ENCODE measurements around the gene SARM1. TPM values are rescaled to one million over a fixed set of nuclear protein-coding genes. Genes with fewer than 3 reads are reported as not detected.

Gene SARM1
- total RNA-seq, 2 donors from 2014 or later = 6.2 to 7.7 TPM

- Histone ChIP-seq H3K9me3 (no peaks in the 10 kb centered on the region), H3K27ac (no peak overlapping the region), H3K36me3 (peaks cover 12% of the 10 kb centered on the region), H3K4me1 (peaks cover 0 to 12% of the 10 kb centered on the region in 2 donors), H3K4me3 (no peak overlapping the region), H3K27me3 (no peaks in the 10 kb centered on the region)
- no peak for DNase-seq (ENCODE audit: low spot score)
- TF ChIP-seq, protein P1, sequence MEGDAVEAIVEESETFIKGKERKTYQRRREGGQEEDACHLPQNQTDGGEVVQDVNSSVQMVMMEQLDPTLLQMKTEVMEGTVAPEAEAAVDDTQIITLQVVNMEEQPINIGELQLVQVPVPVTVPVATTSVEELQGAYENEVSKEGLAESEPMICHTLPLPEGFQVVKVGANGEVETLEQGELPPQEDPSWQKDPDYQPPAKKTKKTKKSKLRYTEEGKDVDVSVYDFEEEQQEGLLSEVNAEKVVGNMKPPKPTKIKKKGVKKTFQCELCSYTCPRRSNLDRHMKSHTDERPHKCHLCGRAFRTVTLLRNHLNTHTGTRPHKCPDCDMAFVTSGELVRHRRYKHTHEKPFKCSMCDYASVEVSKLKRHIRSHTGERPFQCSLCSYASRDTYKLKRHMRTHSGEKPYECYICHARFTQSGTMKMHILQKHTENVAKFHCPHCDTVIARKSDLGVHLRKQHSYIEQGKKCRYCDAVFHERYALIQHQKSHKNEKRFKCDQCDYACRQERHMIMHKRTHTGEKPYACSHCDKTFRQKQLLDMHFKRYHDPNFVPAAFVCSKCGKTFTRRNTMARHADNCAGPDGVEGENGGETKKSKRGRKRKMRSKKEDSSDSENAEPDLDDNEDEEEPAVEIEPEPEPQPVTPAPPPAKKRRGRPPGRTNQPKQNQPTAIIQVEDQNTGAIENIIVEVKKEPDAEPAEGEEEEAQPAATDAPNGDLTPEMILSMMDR (IDR thresholded peaks at IDR 0.05) = no peak
These were observed 26.3 kb downstream of the SARM1 start for GRCh38 chr17:28397687-28398279.

DNA sequence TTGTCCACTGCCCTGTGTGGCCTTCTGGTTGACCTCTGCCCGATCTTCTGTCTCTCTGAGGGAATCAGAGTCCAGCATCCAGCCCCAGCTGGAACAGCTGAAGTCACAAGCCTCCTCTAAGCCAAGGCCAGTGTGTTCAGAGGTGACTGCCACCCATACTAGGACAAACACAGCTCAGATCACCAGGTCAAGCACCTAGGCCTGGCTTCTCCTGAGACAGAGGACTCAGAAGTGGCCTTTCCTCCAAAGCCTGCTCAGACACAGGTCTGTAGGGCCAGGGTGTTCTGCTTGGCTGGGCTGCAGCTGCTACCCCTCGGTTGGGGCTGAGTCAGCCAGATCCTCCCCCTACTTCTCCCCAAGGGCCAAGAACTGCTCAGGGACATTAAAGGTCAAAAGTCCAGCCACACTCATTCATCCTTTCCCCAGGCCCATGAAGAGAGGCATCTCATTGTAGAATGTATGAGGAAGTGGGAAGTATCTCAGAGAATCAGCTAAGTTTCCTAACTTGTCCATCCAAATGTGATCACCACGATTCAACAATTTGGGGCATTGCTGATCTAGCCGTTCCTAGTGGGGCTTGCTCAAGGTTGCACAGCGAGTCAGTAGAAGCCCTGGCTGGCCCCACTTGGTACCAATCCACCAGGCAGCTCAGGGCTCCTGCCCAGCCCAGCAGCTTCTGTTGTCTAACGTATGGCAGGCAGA is 26.9 kb downstream of the SARM1 start:
- no peak for DNase-seq (ENCODE audit: low spot score)
- H3K9me3 ChIP-seq = no peaks in the 10 kb centered on the region
- H3K27ac ChIP-seq = no peak overlapping the region
- TF ChIP-seq, protein P1 (IDR thresholded peaks at IDR 0.05) = no peak
- no peak overlapping the region for H3K4me3 ChIP-seq
- peaks cover 0 to 12% of the 10 kb centered on the region in 2 donors for H3K4me1 ChIP-seq
- H3K36me3 ChIP-seq = peaks cover 12% of the 10 kb centered on the region
- no peaks in the 10 kb centered on the region for H3K27me3 ChIP-seq

DNA sequence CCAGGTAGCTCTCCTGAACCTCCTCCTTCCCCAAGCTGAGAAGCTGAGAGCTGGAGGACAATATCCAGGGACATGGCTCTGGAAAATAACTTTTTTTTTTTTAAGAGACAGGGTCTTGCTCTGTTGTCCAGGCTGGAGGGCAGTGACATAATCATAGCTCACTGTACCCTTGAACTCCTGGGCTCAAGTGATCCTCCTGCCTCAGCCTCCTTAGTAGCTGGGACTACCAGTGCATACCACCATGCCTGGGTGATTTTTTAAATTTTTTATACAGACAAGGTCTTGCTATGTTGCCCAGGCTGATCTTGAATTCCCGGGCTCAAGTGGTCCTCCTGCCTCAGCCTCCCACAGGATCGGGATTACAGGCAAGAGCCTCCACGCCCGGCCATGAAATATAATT is 28.3 kb downstream of the SARM1 start:
- Histone ChIP-seq H3K27ac (no peak overlapping the region), H3K4me1 (peaks cover 0 to 19% of the 10 kb centered on the region in 2 donors), H3K9me3 (no peaks in the 10 kb centered on the region), H3K27me3 (no peaks in the 10 kb centered on the region), H3K36me3 (peaks cover 12% of the 10 kb centered on the region), H3K4me3 (no peak overlapping the region)
- no peak for DNase-seq (ENCODE audit: low spot score)
- TF ChIP-seq, protein P1 (IDR thresholded peaks at IDR 0.05) = no peak

DNA sequence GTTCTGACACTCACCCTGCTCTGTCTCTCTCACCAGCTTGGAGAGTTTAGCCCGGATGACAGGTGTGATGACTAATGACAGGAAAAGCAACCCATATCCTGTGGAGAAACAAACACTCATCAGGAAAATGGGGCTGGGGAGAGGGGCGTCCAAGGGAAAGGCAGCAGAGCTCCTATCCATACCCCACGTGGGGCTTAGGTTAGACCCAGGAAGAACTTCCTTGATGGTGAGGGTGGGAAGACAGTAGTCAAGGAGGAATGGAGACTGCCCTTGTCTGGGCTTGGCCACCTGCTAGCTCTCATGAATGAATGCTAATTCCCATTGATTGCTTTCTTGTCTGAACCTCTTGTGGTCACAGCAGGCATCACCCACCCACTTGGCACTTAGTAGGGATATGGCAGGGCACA is 30.7 kb downstream of the SARM1 start:
- H3K36me3 ChIP-seq = peaks cover 12% of the 10 kb centered on the region
- peaks cover 0 to 35% of the 10 kb centered on the region in 2 donors for H3K4me1 ChIP-seq
- H3K27me3 ChIP-seq = no peaks in the 10 kb centered on the region
- no peak overlapping the region for H3K27ac ChIP-seq
- no peak overlapping the region for H3K4me3 ChIP-seq
- H3K9me3 ChIP-seq = no peaks in the 10 kb centered on the region
- no peak for DNase-seq (ENCODE audit: low spot score)
- TF ChIP-seq, protein P1 (IDR thresholded peaks at IDR 0.05) = no peak

DNA sequence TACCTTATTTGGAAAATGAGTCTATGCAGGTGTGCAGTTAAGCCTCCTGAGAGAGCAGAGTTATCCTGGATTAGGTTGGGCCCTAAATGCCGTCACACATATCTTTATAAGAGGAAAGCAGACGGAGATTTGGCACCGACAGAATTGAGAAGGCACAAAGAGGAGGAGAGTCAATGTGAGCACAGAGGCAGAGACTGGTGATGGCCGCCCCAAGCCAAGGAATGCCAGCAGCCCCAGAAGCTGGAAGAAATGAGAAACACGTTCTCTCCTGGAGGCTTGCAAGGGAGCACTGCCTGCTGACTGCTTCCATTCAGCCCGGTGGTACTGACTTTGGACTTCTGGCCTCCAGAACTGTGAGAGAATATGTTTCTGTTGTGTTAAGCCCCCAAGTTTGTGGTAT is 31.4 kb downstream of the SARM1 start:
- peaks cover 12% of the 10 kb centered on the region for H3K36me3 ChIP-seq
- H3K4me1 ChIP-seq = peaks cover 0 to 32% of the 10 kb centered on the region in 2 donors
- DNase-seq (ENCODE audit: low spot score) = no peak
- H3K9me3 ChIP-seq = no peaks in the 10 kb centered on the region
- no peak overlapping the region for H3K27ac ChIP-seq
- no peaks in the 10 kb centered on the region for H3K27me3 ChIP-seq
- TF ChIP-seq, protein P1 (IDR thresholded peaks at IDR 0.05) = no peak
- H3K4me3 ChIP-seq = no peak overlapping the region
